ENCODE measurements around the gene RFNG.

GRCh38 chr17:81999587-81999975 lies 52.0 kb downstream of the RFNG start:
- TF ChIP-seq EZH2 (IDR thresholded peaks at IDR 0.05; ENCODE audit: insufficient read depth, low read length) (no peak), CTCF (IDR thresholded peaks at IDR 0.05; ENCODE audit: insufficient read depth, low read depth, low read length) (no peak)
